ENCODE results near the gene GJD3. TPM values are rescaled to one million over a fixed set of nuclear protein-coding genes. Genes with fewer than 3 reads are reported as not detected.

The GJD3 gene
- total RNA-seq, 1 experiment from 2014 or later: not detected

DNA sequence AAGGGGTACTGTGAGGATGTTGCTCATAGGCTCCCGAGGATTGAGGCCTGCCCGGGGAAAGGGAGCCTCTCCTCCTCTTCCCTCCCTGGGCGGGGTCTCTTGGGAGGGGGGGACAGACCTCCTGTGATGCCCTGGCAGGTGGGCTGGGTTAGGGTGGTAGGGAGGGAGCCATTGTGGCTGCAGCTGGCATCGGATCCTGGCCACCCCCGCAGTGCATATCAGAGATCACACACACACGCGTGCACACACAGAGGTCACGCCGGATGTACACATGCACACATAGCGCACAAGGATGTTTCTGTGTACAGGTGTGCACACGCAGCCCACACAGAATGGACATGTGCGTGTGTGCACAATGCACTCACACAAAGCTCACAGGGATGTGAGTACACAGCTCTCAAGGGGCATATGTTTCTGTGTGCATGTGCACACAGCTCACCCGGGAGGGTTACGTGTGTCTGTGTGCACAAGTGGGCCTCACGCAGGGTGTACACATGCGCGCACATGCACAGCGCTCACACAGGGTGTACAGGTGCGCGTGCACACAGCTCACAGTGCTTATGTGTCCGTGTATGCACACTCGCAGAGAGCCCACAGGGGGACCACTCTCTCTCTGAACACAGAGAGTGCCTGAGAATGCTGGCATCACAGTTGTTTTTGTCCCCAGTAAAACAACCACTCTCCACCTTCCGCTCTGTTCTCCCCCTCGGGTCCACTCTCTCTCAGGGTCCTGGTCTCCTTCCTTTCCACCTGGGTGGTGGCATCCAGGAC is 2.4 kb downstream of the GJD3 start:
- Histone ChIP-seq H3K23me2 (ENCODE audit: insufficient read length, low read depth, low read length, poor library complexity, severe bottlenecking) (peaks cover 10% of the 10 kb centered on the region), H2AFZ (ENCODE audit: low read length) (no peak overlapping the region), H3K56ac (ENCODE audit: insufficient read length, low read depth, low read length) (no peak overlapping the region), H3K4me1 (ENCODE audit: insufficient read depth, low read length) (peaks cover 3% of the 10 kb centered on the region), H4K5ac (ENCODE audit: insufficient read length, low read depth, low read length) (no peak overlapping the region), H2BK12ac (ENCODE audit: insufficient read length, low read depth, low read length) (no peak overlapping the region), H3T11ph (ENCODE audit: low read length) (no peak overlapping the region), H3K23ac (ENCODE audit: insufficient read length, low read depth, low read length) (no peak overlapping the region), H2BK15ac (ENCODE audit: low read depth, low read length) (no peak overlapping the region), H3K4ac (ENCODE audit: low read depth, low read length) (no peak overlapping the region), H3K79me1 (ENCODE audit: insufficient read depth, low read depth, low read length, poor library complexity, severe bottlenecking) (no peaks in the 10 kb centered on the region), H2BK120ac (ENCODE audit: low read depth, low read length, poor library complexity, severe bottlenecking) (no peak overlapping the region), H2BK20ac (ENCODE audit: low read depth, low read length, poor library complexity, severe bottlenecking) (no peak overlapping the region), H3K27ac (ENCODE audit: insufficient read length, low read depth, low read length) (no peak overlapping the region), H3K4me2 (ENCODE audit: insufficient read depth, insufficient read length, low read length) (peak overlapping the region; percentile 26), H3K27me3 (ENCODE audit: insufficient read depth, low read length) (peaks cover 9% of the 10 kb centered on the region; the same call in 1 of the 2 replicates), H3K79me2 (ENCODE audit: insufficient read depth, low read length) (no peaks in the 10 kb centered on the region), H2BK5ac (ENCODE audit: insufficient read length, low read length) (no peak overlapping the region), H3K9ac (ENCODE audit: extremely low read depth, insufficient read length, low read length) (no peak overlapping the region), H3K9me3 (ENCODE audit: control insufficient read depth, low read depth, low read length) (no peaks in the 10 kb centered on the region), H2AK5ac (ENCODE audit: insufficient read length, low read length) (no peak overlapping the region), H4K8ac (replicated peaks; ENCODE audit: insufficient read length, low read depth, low read length) (no peak overlapping the region), H3K14ac (ENCODE audit: insufficient read depth, low read length) (no peak overlapping the region), H4K91ac (ENCODE audit: insufficient read length, low read depth, low read length) (no peak overlapping the region), H4K20me1 (ENCODE audit: control insufficient read depth, insufficient read depth, insufficient read length) (no peaks in the 10 kb centered on the region), H3K18ac (ENCODE audit: insufficient read length, low read depth, low read length) (no peak overlapping the region)
- WGBS (ENCODE audit: extremely low coverage, insufficient read length, low lambda C conversion rate): no CpG with 5 or more reads among the region's 24 CpGs
- H3K4me1 Mint-ChIP-seq: peaks cover 24 to 35% of the 10 kb centered on the region in 2 experiments
- no peaks in the 10 kb centered on the region for H3K9me3 Mint-ChIP-seq
- no peak overlapping the region for H3K27ac Mint-ChIP-seq
- peaks cover 44% of the 10 kb centered on the region for H3K27me3 Mint-ChIP-seq (ENCODE audit: low read depth)
- TF ChIP-seq, protein P1, sequence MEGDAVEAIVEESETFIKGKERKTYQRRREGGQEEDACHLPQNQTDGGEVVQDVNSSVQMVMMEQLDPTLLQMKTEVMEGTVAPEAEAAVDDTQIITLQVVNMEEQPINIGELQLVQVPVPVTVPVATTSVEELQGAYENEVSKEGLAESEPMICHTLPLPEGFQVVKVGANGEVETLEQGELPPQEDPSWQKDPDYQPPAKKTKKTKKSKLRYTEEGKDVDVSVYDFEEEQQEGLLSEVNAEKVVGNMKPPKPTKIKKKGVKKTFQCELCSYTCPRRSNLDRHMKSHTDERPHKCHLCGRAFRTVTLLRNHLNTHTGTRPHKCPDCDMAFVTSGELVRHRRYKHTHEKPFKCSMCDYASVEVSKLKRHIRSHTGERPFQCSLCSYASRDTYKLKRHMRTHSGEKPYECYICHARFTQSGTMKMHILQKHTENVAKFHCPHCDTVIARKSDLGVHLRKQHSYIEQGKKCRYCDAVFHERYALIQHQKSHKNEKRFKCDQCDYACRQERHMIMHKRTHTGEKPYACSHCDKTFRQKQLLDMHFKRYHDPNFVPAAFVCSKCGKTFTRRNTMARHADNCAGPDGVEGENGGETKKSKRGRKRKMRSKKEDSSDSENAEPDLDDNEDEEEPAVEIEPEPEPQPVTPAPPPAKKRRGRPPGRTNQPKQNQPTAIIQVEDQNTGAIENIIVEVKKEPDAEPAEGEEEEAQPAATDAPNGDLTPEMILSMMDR (conservative IDR thresholded peaks at IDR 0.05): no peak
- no peak for DNase-seq
- H3K36me3 Mint-ChIP-seq (ENCODE audit: insufficient read depth in 1 of 3, low read depth in 3 of 3): no peaks in the 10 kb centered on the region
- H3K4me3 Mint-ChIP-seq: peak overlapping the region; percentile 51 to 74
